HUDEP-2 (cell line): ENCODE measurements around the gene POLD3.

Source experiments
- DNase-seq, 76 experiments: peaks; one replicate each; lab custom pipeline; 2025; ENCODE audit not compliant: unreplicated experiment in 76 of 76; lab: John Stamatoyannopoulos, UW

Gene POLD3

GRCh38 chr11:74669211-74670160 is 77.1 kb downstream of the POLD3 start:
- DNase-seq: no peak

GRCh38 chr11:74670171-74670570 is 77.8 kb downstream of the POLD3 start:
- DNase-seq: no peak

GRCh38 chr11:74671520-74672196 is 79.3 kb downstream of the POLD3 start:
- DNase-seq: no peak

- no peak for DNase-seq
Observed at GRCh38 chr11:74672332-74672955, 80.1 kb downstream of the POLD3 start.

GRCh38 chr11:74672956-74673692 is 80.7 kb downstream of the POLD3 start:
- DNase-seq: no peak

GRCh38 chr11:74673693-74674360 is 81.4 kb downstream of the POLD3 start:
- no peak for DNase-seq

GRCh38 chr11:74675761-74676160 is 83.4 kb downstream of the POLD3 start:
- no peak for DNase-seq

GRCh38 chr11:74676596-74676995 is 84.2 kb downstream of the POLD3 start:
- no peak for DNase-seq

GRCh38 chr11:74677131-74677530 is 84.7 kb downstream of the POLD3 start:
- DNase-seq: no peak

GRCh38 chr11:74678041-74678440 is 85.7 kb downstream of the POLD3 start:
- no peak for DNase-seq

- DNase-seq: no peak
Observed at GRCh38 chr11:74678591-74679512, 86.5 kb downstream of the POLD3 start.

GRCh38 chr11:74679513-74679865 is 87.1 kb downstream of the POLD3 start:
- no peak for DNase-seq

- DNase-seq: no peak
Observed at GRCh38 chr11:74680035-74680671, 87.8 kb downstream of the POLD3 start.

- DNase-seq: no peak
Observed at GRCh38 chr11:74680703-74681531, 88.5 kb downstream of the POLD3 start.

- DNase-seq: no peak
Observed at GRCh38 chr11:74681686-74682651, 89.6 kb downstream of the POLD3 start.

GRCh38 chr11:74682731-74683278 is 90.4 kb downstream of the POLD3 start:
- DNase-seq: no peak
